Stimulated activated CD8-positive, alpha-beta memory T cell treated with anti-CD3 and anti-CD28 coated beads, Interleukin-12 subunit alpha, Interleukin-12 subunit beta, amount 100 ng/mL, for 1 hour (primary cell): ENCODE data around the gene ITPR3.

ENCODE experiments used
- DNase-seq: peaks from one replicate; pipeline ENCODE4 v3.0.0-alpha.2; 2020; ENCODE audit warnings: low read depth

The ITPR3 gene

DNA sequence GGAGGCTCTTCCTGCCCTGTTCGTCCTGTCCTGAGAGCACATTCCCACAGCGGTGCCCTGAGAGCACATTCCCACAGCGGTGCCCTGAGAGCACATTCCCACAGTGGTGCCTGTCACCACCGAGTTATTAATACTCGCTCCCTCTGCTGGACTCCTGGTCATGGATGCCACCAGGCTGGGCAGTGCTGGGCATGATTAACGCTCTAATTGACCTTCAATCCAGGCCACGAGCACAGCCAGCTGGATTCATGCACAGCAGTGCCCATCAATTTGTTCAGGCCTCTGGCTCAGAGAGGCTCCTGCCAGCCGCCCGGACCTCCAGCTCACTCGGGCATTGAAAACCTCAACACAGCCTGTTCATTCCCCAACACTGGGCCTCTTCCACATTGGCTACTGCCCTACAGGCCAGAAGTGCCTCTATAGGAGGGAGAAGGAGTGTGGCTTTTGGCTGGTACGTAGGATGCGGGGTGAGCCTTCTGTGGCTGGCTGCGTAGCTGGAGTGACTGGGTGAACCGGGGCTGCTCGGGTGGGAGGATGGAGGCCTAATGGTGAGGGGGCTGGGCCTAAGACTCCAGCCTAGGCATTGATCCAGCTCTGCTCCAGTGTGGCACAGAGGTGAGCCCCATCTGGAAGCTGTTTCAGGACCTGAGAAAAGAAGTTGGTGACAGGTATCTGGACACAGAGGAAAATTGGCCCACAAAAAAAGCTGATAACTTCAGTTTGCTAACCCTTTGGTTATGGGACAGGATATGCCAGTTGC lies 116.3 kb downstream of the ITPR3 start:
- DNase-seq, result no peak

GRCh38 chr6:33738153-33738552 lies 117.0 kb downstream of the ITPR3 start:
- no peak for DNase-seq

DNA sequence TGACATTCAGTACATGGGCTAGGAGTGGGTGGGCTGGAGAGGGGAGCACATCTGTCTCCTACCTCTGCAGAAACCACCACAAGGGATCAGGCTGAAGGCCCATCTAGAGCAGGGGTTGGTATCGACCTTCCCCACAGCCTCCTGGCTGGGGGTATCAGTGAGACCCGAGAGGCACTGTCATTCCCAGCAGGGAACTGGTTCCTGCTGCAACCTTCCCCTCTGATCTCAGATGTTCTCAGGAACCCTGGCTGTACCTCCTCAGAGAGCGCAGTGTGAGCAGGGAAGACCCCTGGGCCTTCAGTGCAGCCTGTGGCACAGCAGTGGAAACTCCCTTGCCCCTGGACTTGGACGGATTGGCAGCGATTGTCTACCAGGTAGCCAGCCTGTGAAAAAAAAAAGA lies 117.8 kb downstream of the ITPR3 start:
- no peak for DNase-seq

GRCh38 chr6:33739571-33739970 lies 118.4 kb downstream of the ITPR3 start:
- no peak for DNase-seq

GRCh38 chr6:33740204-33740608 lies 119.1 kb downstream of the ITPR3 start:
- no peak for DNase-seq

DNA sequence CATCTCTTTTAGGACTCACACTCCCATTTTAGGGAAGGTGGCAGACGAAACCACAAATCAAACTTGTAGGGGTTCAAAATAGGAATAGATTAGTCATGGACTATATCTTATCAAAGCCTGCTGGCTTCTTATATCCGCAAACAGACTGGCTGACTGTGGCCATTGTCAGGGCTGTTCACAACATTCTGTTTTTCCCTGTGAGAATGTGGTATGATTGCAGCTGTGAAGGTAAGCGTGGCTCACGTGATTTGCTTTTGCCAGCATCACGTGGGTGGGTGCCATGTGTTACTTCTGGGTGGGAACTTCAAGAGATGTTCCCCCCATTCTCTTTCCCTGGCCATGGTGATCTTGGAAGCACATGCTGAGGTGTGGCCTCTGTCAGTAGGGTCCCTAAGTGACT lies 119.7 kb downstream of the ITPR3 start:
- DNase-seq, result no peak

DNA sequence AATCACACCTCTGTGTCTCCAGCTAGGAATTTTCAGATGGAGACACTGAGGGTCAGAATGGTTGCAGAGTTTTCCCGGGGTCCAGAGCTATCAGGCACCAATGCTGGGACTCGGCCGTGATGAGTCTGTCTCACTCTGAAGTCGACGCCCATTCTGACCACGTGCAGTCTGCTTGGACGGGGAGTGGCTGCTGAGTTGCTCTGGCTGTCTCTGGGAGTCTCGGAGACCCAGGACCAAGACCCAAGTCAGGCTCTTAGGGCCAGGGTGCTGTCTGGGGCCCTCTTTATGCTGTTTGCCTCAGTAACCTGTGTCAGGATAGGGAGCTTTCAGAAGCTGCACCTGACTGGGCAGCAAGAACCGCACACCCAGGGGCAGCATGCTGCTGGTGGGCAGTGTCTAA lies 121.0 kb downstream of the ITPR3 start:
- DNase-seq, result no peak

GRCh38 chr6:33742837-33743236 lies 121.7 kb downstream of the ITPR3 start:
- no peak for DNase-seq

DNA sequence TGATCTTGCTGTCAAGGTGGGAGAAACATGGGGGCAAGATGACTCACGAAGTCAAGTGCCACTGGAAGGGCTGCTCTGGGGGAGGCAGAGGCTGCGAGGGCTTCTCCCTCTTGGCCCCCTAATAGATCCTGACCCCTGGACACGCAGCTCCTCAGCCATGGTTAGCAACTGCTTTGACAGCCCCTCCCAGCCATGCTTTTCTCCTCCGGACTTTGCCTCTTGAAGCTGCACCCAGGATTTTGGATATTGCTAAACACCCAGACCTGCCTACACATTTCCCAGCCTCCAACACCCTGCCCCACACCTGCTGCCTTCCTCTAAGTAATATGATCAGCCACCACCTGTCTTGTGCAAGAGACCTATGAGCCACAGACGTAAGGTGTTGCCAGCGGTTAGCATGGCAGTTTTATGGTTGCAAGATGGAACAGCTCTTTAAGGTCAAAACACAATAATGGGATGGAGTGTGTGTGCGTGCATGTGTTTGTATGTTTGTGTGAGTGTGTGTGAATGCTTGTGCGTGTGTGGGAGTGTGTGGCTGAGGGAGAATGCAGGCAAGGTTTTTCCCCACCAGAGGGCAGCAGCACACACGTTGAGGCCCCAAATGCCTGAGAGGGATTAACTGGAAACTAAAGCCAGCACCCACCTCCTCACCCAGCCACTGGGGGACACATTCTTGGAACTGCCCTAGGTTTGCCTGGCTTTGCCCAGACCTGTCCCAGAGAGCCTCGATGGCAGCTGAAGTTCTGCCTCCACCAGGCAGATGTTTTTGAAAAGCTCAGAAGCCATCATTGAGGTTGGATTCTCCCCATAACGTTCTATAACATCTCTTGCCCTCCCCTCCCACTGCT lies 123.1 kb downstream of the ITPR3 start:
- DNase-seq, result peak; percentile 55

- no peak for DNase-seq
Observed at GRCh38 chr6:33744895-33745546, 123.9 kb downstream of the ITPR3 start.

- DNase-seq, result no peak
Observed at GRCh38 chr6:33745548-33745947, 124.4 kb downstream of the ITPR3 start.
